Measurements from ENCODE around the gene STH. TPM values are rescaled to one million over a fixed set of nuclear protein-coding genes. Genes with fewer than 3 reads are reported as not detected.
"Not testable (repeated sequence)": the region's sequence is repeated elsewhere in the genome, so short reads cannot be mapped to it uniquely, and the experiment has no call there.

Gene STH
- polyA plus RNA-seq, 2 of the 4 experiments (the other 2 are of a cell fraction) = not detected

- ChIA-PET CTCF (interaction anchor here (0.9 to 2.0 kb wide), 4 partner anchors 20 to 316 kb away, joined by 3 to 6 read pairs (median 5); no protein-coding TSS in a partner anchor), POLR2A (no interaction called here)
- Histone ChIP-seq H3K4me3 (no peak overlapping the region), H3K4me1 (no peaks in the 10 kb centered on the region), H3K4me2 (no peak overlapping the region), H3K27ac (no peak overlapping the region), H3K9me3 (no peaks in the 10 kb centered on the region)
- FAIRE-seq = no peak
- no peak for ATAC-seq
- TF ChIP-seq PBX3 (IDR thresholded peaks at IDR 0.05) (no peak), ZNF302 (CRISPR knock-in tag; IDR thresholded peaks at IDR 0.05) (no peak), ATOH8 (CRISPR knock-in tag; IDR thresholded peaks at IDR 0.05; ENCODE audit: low read depth) (no peak), RFX5 (IDR thresholded peaks at IDR 0.05) (no peak), HDAC2 (IDR thresholded peaks at IDR 0.05) (no peak)
- no peak for DNase-seq (ENCODE audit: low read depth in 1 of 2, low spot score in 1 of 2)
- WGBS (ENCODE audit: missing lambda C conversion rate) = 97% methylated on average over 3 of the region's 3 CpGs
Measured at GRCh38 chr17:45956090-45956489, 43.0 kb upstream of the STH start.

- CTCF ChIA-PET = interaction anchor here (1.5 to 2.0 kb wide), 3 partner anchors 20 to 317 kb away, joined by 5 to 6 read pairs (median 5); no protein-coding TSS in a partner anchor
- H3K4me2 ChIP-seq; H3K9me3 ChIP-seq; DNase-seq (ENCODE audit: low read depth in 1 of 2, low spot score in 1 of 2); ATAC-seq; H3K27ac ChIP-seq; POLR2A ChIA-PET; FAIRE-seq; H3K4me3 ChIP-seq; H3K4me1 ChIP-seq: not testable (repeated sequence)
- WGBS (ENCODE audit: missing lambda C conversion rate) = 81% methylated on average over 4 of the region's 4 CpGs
Measured at GRCh38 chr17:45956746-45957145, 42.3 kb upstream of the STH start.

GRCh38 chr17:45958307-45958706 lies 40.7 kb upstream of the STH start:
- WGBS (ENCODE audit: missing lambda C conversion rate) = 93% methylated on average over 9 of the region's 9 CpGs
- TF ChIP-seq KDM5A (IDR thresholded peaks at IDR 0.05) (no peak), FOSL2 (IDR thresholded peaks at IDR 0.05) (no peak), FOSL2 (CRISPR knock-in tag; IDR thresholded peaks at IDR 0.05) (no peak), FOXS1 (CRISPR knock-in tag; IDR thresholded peaks at IDR 0.05) (no peak), POLR2AphosphoS2 (conservative IDR thresholded peaks at IDR 0.05; ENCODE audit: low read length) (no peak), HOXB5 (CRISPR knock-in tag; IDR thresholded peaks at IDR 0.05) (no peak)
- CTCF ChIA-PET = interaction anchor here (1.1 to 2.1 kb wide), 3 partner anchors 9 to 318 kb away, joined by 3 to 10 read pairs (median 3); no protein-coding TSS in a partner anchor
- FAIRE-seq = no peak
- Histone ChIP-seq H3K27ac (no peak overlapping the region), H3K9me3 (no peaks in the 10 kb centered on the region), H3K4me2 (no peak overlapping the region), H3K4me1 (no peaks in the 10 kb centered on the region), H3K4me3 (no peak overlapping the region)
- no peak for ATAC-seq
- POLR2A ChIA-PET = no interaction called here
- DNase-seq (ENCODE audit: low read depth in 1 of 2, low spot score in 1 of 2) = no peak

DNA sequence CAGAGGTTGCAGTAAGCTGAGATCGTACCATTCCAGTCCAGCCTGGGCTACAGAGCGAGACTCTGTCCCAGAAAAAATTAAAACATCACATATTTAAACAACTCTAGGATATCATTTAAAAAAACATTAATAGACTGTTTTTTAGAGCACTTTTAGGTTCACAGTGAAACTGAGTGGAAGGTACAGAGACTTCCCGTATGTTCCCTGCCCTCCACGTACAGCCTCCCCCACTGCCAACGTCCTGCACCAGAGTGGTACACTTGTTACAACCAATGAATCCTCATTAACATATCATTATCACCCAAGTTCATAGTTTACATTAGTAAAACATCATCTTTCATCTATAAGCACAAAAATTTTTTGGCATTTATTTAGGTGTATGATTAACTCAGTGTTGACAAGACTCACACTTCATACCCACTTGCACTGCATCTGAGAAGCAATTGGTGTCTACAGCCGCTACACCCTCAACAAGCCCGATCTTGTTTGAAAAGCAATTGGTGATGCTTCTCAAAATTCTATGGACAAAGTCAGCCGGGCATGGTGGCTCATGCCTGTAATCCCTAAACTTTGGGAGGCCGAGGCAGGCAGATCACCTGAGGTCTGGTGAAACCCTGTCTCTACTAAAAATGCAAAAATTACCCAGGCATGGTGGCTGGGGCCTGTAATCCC lies 39.9 kb upstream of the STH start:
- CTCF ChIA-PET = interaction anchor here (1.1 to 2.1 kb wide), 3 partner anchors 10 to 319 kb away, joined by 3 to 10 read pairs (median 3); no protein-coding TSS in a partner anchor
- no peak for FAIRE-seq

More for the DNA sequence above, 39.9 kb upstream of the STH start:
- no peak overlapping the region for H3K27ac ChIP-seq
- H3K4me2 ChIP-seq = no peak overlapping the region
- DNase-seq (ENCODE audit: low read depth in 1 of 2, low spot score in 1 of 2) (no peak), ATAC-seq (no peak)
- WGBS (ENCODE audit: missing lambda C conversion rate) = 79% methylated on average over 9 of the region's 9 CpGs
- no peak for TF ChIP-seq SREBF2 (IDR thresholded peaks at IDR 0.05)
- TF ChIP-seq REST (IDR thresholded peaks at IDR 0.05) = no peak
- no peak for TF ChIP-seq CHD4 (IDR thresholded peaks at IDR 0.05; ENCODE audit: borderline replicate concordance)
- TF ChIP-seq HOXB13 (CRISPR knock-in tag; IDR thresholded peaks at IDR 0.05; ENCODE audit: low read depth) = no peak
- TF ChIP-seq POLR2A (IDR thresholded peaks at IDR 0.05; ENCODE audit: low read length) = no peak
- no peak for TF ChIP-seq ELK1 (IDR thresholded peaks at IDR 0.05; ENCODE audit: low read depth, low read length)
- TF ChIP-seq CBX2 (IDR thresholded peaks at IDR 0.05; ENCODE audit: borderline replicate concordance, low read depth) = no peak
- no peak for TF ChIP-seq NPAS2 (CRISPR knock-in tag; IDR thresholded peaks at IDR 0.05; ENCODE audit: borderline replicate concordance)
- no peak for TF ChIP-seq CHD2 (IDR thresholded peaks at IDR 0.05; ENCODE audit: low read length, partially characterized antibody)
- no peak for TF ChIP-seq ESRRA (IDR thresholded peaks at IDR 0.05; ENCODE audit: borderline replicate concordance, low read length)
- no peaks in the 10 kb centered on the region for H3K9me3 ChIP-seq
- H3K4me3 ChIP-seq = no peak overlapping the region
- POLR2A ChIA-PET = no interaction called here
- no peaks in the 10 kb centered on the region for H3K4me1 ChIP-seq

Data from A549 (cell line).